Activated T-cell treated with anti-CD3 and anti-CD28 coated beads for 24 hours (primary cell): ENCODE results near the gene CCNI.
"Not testable (repeated sequence)": the region's sequence is repeated elsewhere in the genome, so short reads cannot be mapped to it uniquely, and the experiment has no call there.

Experiments used
- DNase-seq: peaks from one replicate; pipeline ENCODE4 v3.0.0-alpha.2; 2020; ENCODE audit warnings: low read depth

Gene CCNI

DNA sequence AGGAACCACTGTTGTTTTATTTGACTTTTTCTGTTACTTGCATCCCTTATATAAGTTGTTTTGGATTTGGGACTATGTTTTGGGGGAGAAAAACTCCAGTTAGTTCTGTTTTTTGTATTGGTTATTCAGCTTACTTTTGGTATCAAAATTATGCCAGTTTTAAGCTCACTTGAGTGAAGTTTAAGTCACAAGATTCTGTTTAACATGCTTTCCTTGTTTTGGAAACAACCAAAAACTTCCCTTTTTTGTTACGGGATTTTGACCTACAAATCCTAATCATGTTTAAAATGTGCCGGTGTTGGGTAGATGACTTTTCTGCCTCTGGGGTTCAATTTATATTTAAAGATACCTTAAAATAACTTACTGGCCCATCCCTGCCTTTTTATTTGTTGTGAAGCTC, 36.0 kb downstream of the CCNI start:
- DNase-seq = no peak

GRCh38 chr4:77037736-77038135, 38.1 kb downstream of the CCNI start:
- DNase-seq = no peak

GRCh38 chr4:77037168-77037567, 38.6 kb downstream of the CCNI start:
- not testable (repeated sequence) for DNase-seq

DNA sequence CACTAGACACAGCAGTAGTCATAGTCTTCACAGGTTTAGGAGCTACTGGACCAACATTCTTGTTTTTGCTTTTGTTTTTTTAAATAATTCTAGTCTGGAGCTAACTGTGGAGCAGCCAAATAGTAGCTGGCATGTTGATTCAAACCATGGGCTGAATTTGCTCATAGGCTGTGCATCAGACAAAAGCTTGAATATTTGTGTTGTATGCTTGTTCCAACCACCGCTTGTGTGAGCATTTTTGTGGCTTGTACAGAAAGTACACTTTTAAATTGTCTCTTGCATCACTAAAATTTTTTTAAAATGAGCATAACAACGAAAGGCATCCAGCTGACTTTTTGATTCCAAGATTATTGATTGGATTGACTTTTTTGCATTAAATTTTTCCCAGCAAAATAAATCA, 39.6 kb downstream of the CCNI start:
- no peak for DNase-seq

- no peak for DNase-seq
Measured at GRCh38 chr4:77035153-77035552, 40.6 kb downstream of the CCNI start.

DNA sequence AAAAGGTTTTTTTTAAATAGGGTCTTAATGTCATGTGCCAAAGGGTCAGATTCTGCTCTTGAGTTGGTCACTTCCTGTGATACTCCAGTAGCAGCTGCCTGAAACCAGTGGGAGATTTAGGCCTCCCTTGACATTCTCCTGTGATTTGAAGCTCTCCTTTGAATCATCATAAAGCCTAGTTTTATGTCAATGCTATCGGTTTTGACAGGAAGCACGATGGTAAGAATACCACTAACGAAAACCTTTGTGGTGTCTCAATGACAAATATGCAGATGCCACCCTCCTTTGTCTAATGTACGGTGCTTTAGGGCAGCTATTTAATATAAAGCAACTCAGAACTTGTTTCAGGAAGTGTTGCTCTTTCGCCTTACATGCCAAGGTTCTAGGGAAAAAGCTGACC, 44.2 kb downstream of the CCNI start:
- DNase-seq = no peak

DNA sequence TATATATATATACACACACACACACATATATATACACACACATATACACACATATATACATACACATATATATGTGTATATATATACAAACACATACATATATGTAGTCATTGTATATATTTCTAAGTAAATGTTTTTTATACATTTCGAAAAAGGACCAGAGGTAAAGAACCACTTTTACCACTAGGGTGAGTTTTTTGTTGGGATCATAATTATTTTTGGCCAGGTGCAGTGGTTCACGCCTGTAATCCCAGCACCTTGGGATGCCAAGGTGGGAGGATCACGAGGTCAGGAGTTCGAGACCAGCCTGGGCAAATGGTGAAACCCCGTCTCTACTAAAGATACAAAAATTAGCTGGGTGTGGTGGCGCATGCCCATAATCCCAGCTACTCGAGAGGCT, 46.0 kb downstream of the CCNI start:
- DNase-seq = not testable (repeated sequence)

GRCh38 chr4:77028246-77028645, 47.5 kb downstream of the CCNI start:
- no peak for DNase-seq

- DNase-seq = no peak
Measured at GRCh38 chr4:77026322-77026704, 49.5 kb downstream of the CCNI start.

DNA sequence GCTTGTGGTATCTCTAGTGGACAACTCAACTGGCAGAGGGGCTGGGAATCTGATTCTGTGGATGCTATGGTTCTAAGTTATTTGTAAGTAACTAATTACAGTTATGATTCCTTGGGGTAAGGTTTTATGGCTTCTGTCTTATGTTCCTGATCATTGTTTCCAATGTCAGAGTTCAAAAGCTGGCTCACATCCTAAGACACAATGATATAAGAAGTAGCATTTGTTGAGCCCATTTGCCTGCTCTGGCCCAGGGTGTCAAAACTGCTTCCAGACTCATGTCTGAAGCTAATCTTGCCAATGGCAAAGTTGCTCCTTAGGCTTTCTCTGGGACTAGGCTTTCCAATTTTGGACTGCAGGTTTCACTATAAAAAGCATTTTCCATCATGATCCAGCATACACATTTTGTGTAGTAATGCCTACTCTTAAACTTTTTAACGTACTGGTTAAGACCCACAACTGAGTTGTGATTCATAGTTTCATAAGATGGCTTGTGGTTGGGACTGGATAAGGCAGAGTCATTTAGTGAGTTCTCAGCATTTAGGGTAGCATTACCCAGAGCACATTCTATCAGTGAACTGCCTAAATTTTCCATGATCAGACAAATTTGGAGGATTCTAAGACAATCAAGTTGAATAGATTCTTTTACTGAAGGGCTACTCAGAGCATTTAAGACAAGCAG, 50.0 kb downstream of the CCNI start:
- no peak for DNase-seq

DNA sequence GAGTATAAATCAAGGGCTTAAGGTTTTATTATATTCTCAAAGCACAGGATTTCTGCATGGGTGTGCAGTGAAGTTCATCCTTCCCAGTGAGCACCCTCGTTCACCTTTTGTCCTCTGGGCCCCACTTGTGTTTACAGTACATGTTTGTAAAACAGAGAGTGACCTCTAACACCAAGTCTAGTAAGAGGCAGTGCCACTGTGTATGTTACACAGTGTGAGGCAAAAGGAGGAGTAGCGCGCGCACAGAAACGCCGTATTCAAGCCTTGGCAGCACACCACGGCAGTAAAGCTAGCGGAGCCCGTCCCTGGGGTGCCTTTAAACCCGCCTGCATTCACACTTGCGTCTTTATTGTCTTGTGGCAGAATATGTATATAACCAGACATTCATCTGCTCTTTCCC, 51.9 kb downstream of the CCNI start:
- no peak for DNase-seq

GRCh38 chr4:77022560-77023179, 53.1 kb downstream of the CCNI start:
- DNase-seq = no peak

DNA sequence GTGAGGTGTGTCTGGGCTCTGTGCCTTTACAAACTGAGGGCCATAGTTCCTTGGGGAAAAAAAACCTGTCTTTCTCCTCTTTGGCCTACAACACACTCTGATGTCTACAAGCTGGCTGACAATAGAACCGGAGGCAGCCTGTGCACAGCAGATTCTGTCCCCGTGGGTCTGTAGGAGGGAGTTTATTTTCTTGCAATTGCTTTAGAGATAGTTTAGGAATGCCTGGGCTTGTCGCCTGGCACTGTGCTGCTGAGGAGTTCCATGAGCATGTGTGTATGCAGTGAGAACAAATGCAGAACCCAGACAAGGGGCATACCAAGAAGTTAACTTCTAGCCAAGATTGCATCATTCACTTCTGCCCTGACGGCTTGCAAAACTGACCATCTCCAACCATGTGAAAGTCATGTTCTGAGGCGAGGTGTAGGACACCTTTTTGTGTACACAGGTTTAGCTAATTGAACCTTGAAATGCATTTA, 54.1 kb downstream of the CCNI start:
- no peak for DNase-seq

- no peak for DNase-seq
Measured at GRCh38 chr4:77020017-77020416, 55.8 kb downstream of the CCNI start.

DNA sequence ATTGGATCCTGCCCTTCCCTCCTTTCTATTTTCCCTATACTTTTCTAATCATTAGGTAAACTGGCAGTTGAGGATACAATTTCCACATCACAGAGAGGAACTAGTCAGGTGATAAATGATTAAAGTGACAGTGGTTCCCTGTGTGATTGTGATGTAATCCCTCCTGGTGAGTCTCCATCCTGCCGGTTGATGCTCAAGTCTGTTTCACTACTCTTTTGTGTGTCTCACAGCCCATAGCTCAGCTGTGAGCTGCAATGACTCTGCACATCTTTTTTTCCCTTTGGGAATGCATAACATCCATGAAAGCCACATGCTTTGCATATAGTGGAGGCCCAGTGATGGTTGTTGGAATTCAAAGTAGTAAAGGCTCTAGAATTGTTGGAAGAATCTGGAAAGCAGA, 60.4 kb downstream of the CCNI start:
- DNase-seq = no peak

- no peak for DNase-seq
Measured at GRCh38 chr4:77014256-77014655, 61.5 kb downstream of the CCNI start.

GRCh38 chr4:77012726-77013125, 63.1 kb downstream of the CCNI start:
- no peak for DNase-seq

DNA sequence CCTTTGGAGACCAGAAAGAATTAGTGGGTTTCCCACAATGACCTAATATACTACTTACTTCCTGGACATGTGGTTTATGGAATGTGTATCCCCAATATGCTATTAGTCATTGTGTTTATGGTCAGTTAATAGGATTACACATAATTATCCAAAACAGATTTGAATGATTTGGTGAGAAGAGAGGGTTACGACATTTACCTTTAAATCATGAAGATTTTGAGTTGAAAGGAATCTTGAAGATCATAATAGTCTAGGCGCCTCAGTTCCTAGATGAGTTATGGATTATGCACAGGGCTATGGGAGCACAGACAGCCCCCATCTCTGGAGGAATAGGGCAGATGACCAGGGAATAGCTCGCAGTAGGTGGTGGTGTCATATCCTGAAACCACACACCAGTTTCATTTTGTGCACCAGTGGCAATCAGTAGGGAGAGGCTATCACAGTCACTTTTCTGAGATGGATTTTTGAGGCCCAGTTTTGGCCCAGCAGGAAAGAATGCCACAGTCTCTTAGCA, 64.9 kb downstream of the CCNI start:
- DNase-seq = no peak

GRCh38 chr4:77009511-77010115, 66.2 kb downstream of the CCNI start:
- DNase-seq = no peak

GRCh38 chr4:77007358-77008230, 68.2 kb downstream of the CCNI start:
- no peak for DNase-seq

GRCh38 chr4:77006753-77007353, 68.9 kb downstream of the CCNI start:
- DNase-seq = no peak

DNA sequence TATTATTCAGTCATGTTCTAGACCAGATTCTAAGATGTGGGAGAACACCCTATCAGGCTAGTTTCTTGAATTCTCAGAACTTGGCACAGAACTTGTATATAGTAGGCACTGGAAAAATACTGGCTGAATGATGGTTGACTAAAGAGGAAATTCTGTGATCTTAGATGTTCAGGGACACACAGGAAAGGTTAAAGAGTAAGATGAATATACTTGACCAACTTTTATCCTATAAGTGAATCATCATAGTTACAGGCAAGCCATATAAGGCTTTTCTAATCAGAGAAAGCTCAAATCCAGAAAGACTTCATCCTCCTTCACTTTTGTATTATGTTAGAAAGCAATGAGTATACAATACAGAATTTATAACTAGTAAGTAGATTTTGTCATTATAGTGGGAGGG, 72.4 kb downstream of the CCNI start:
- DNase-seq = no peak
